ENCODE measurements around the gene TRABD2A. TPM values are rescaled to one million over a fixed set of nuclear protein-coding genes. Genes with fewer than 3 reads are reported as not detected.

Gene TRABD2A
- total and polyA plus RNA-seq, 3 experiments from 2014 or later = 20.3 to 36.6 (median 20.8) TPM

GRCh38 chr2:84902526-84902925 lies 21.6 kb upstream of the TRABD2A start:
- ChIA-PET CTCF (interaction anchor here (1.0 to 7.6 kb wide), 4 partner anchors 21 to 57 kb away, joined by 3 to 59 read pairs (median 20); partner anchors contain the start of gene TRABD2A), POLR2A (interaction anchor here (0.5 to 1.9 kb wide), 3 partner anchors 12 to 24 kb away, joined by 4 to 6 read pairs (median 5); no protein-coding TSS in a partner anchor)
- H3K27me3 ChIP-seq (ENCODE audit: insufficient read depth, low read length, poor library complexity, severe bottlenecking) = no peaks in the 10 kb centered on the region
- Mint-ChIP-seq H3K27me3 (peaks cover 0 to 5% of the 10 kb centered on the region in 2 donors), H3K9me3 (peaks cover 0 to 4% (median under 1%) of the 10 kb centered on the region in 5 donors), H3K36me3 (peaks cover 6 to 17% (median 13%) of the 10 kb centered on the region in 3 donors), H3K4me3 (peak overlapping the region in 2 of 7 donors; percentile 24 to 68), H3K4me1 (peaks cover 44 to 61% (median 58%) of the 10 kb centered on the region in 3 donors), H3K27ac (peak overlapping the region in 4 of 8 donors; percentile 36 to 96 (median 50))
- H3K4me1 ChIP-seq (ENCODE audit: insufficient read depth, low read length) = peaks cover 36% of the 10 kb centered on the region
- no peak for DNase-seq
- no peaks in the 10 kb centered on the region for H3K9me3 ChIP-seq (ENCODE audit: low read length)
- H3K4me3 ChIP-seq (ENCODE audit: low read length) = no peak overlapping the region
- no peaks in the 10 kb centered on the region for H3K36me3 ChIP-seq (ENCODE audit: insufficient read depth, low read length)
- no peak overlapping the region for H3K27ac ChIP-seq (ENCODE audit: low read depth, low read length)

- peaks cover 0 to 4% of the 10 kb centered on the region in 2 donors for H3K27me3 Mint-ChIP-seq
- peak overlapping the region in 1 of 7 donors; percentile 68 for H3K4me3 Mint-ChIP-seq
- Histone ChIP-seq H3K4me3 (ENCODE audit: low read length) (no peak overlapping the region), H3K36me3 (ENCODE audit: insufficient read depth, low read length) (no peaks in the 10 kb centered on the region), H3K27me3 (ENCODE audit: insufficient read depth, low read length, poor library complexity, severe bottlenecking) (no peaks in the 10 kb centered on the region), H3K9me3 (ENCODE audit: low read length) (no peaks in the 10 kb centered on the region), H3K27ac (ENCODE audit: low read depth, low read length) (no peak overlapping the region), H3K4me1 (ENCODE audit: insufficient read depth, low read length) (peaks cover 40% of the 10 kb centered on the region)
- peaks cover 0 to 11% (median 5%) of the 10 kb centered on the region in 3 donors for H3K36me3 Mint-ChIP-seq
- H3K27ac Mint-ChIP-seq = peak overlapping the region in 4 of 8 donors; percentile 29 to 86 (median 58)
- DNase-seq = no peak
- POLR2A ChIA-PET = interaction anchor here (1.9 kb wide), 1 partner anchor 12 kb away, joined by 6 read pairs; no protein-coding TSS in a partner anchor
- H3K4me1 Mint-ChIP-seq = peaks cover 41 to 59% (median 56%) of the 10 kb centered on the region in 3 donors
- CTCF ChIA-PET = interaction anchor here (0.9 to 7.6 kb wide), 5 partner anchors 11 to 56 kb away, joined by 3 to 59 read pairs (median 4); partner anchors contain the start of gene TRABD2A
- H3K9me3 Mint-ChIP-seq = no peaks in the 10 kb centered on the region
These were observed 20.8 kb upstream of the TRABD2A start for GRCh38 chr2:84901593-84902120.

DNA sequence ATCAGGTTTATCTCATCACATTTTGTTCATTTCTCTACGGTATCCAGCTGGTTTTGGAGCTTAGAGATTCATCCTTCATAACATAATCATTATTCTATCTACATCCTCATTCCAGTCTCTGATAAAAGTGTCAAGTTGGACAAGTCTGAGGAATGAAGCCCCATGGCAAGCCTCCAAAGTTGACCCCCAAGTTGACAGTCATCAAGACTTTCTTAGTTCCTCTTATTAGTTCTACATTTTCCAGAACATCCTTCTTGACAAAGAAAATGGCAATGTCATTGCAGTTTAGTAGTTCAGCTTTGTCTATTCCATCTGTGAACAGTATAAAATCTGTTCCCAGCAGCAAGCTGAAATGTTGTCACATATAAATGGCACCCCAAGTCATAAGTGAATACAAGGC lies 20.1 kb upstream of the TRABD2A start:
- peaks cover 0 to 4% (median 0%) of the 10 kb centered on the region in 3 donors for H3K36me3 Mint-ChIP-seq
- H3K36me3 ChIP-seq (ENCODE audit: insufficient read depth, low read length) = no peaks in the 10 kb centered on the region
- H3K27ac Mint-ChIP-seq = peak overlapping the region in 3 of 8 donors; percentile 0 to 25 (median 15)
- POLR2A ChIA-PET = no interaction called here
- no peak overlapping the region for H3K4me3 Mint-ChIP-seq
- H3K27me3 Mint-ChIP-seq = peaks cover 0 to 4% of the 10 kb centered on the region in 2 donors
- no peak for DNase-seq
- no peaks in the 10 kb centered on the region for H3K9me3 Mint-ChIP-seq
- H3K4me3 ChIP-seq (ENCODE audit: low read length) = no peak overlapping the region
- H3K4me1 Mint-ChIP-seq = peaks cover 45 to 63% (median 62%) of the 10 kb centered on the region in 3 donors
- H3K9me3 ChIP-seq (ENCODE audit: low read length) = no peaks in the 10 kb centered on the region
- no peak overlapping the region for H3K27ac ChIP-seq (ENCODE audit: low read depth, low read length)
- no peaks in the 10 kb centered on the region for H3K27me3 ChIP-seq (ENCODE audit: insufficient read depth, low read length, poor library complexity, severe bottlenecking)
- H3K4me1 ChIP-seq (ENCODE audit: insufficient read depth, low read length) = peaks cover 41% of the 10 kb centered on the region
- CTCF ChIA-PET = interaction anchor here (0.9 to 4.6 kb wide), 3 partner anchors 10 to 25 kb away, joined by 3 to 36 read pairs (median 26); partner anchors contain the start of gene TRABD2A

DNA sequence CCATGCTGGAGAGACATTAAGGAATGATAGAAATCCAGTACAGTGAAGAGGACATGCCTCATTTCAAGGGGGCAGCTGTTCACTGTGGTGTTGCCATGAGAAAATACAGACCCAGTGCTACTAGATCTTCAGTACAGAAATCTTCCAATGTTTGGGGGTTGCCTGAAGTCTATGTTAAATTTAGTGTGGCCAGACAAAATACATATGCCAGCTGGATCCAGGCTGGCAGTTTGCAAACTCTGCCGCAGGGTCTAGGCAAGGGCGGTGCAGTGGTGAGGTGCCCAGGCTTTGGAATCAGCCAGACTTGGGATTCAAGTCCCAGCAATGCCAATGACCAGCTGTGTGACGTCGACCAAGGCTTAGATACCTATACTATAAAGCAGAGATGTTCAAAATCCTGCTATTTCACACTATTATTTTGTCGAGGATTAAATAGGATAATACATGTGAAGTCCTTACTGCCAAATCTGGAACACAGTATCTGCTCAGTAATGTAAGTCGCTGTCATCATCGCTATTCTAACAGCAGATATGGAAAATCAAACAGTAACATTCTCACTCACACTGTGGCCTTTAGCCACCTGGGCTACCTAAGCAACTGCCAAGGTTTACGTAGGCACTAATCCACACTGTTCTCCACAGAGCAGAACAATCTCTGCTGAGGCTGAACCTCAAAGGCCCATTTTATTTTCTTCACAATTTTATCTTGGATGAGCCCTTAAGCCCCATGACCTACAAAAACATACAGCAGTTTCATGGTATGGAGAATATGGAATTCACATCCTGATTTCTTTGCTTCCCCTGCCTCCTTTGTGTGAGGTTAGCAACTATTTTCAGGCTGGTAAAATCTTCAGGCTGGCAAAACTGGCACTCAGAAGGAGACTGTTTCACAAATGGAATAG lies 18.7 kb upstream of the TRABD2A start:
- Mint-ChIP-seq H3K36me3 (no peaks in the 10 kb centered on the region), H3K4me3 (no peak overlapping the region), H3K27ac (peak overlapping the region in 7 of 8 donors; percentile 45 to 89 (median 59)), H3K4me1 (peaks cover 54 to 72% (median 70%) of the 10 kb centered on the region in 3 donors), H3K9me3 (no peaks in the 10 kb centered on the region), H3K27me3 (peaks cover 0 to 4% of the 10 kb centered on the region in 2 donors)
- Histone ChIP-seq H3K4me3 (ENCODE audit: low read length) (no peak overlapping the region), H3K27me3 (ENCODE audit: insufficient read depth, low read length, poor library complexity, severe bottlenecking) (no peaks in the 10 kb centered on the region), H3K4me1 (ENCODE audit: insufficient read depth, low read length) (peaks cover 52% of the 10 kb centered on the region), H3K27ac (ENCODE audit: low read depth, low read length) (no peak overlapping the region), H3K36me3 (ENCODE audit: insufficient read depth, low read length) (no peaks in the 10 kb centered on the region), H3K9me3 (ENCODE audit: low read length) (no peaks in the 10 kb centered on the region)
- ChIA-PET POLR2A (interaction anchor here (2.3 kb wide), 1 partner anchor 26 kb away, joined by 7 read pairs; no protein-coding TSS in a partner anchor), CTCF (interaction anchor here (0.7 to 4.4 kb wide), 5 partner anchors 10 to 27 kb away, joined by 3 to 26 read pairs (median 10); partner anchors contain the start of gene TRABD2A)
- no peak for DNase-seq

GRCh38 chr2:84897773-84898172 lies 16.9 kb upstream of the TRABD2A start:
- no peak for DNase-seq
- H3K36me3 Mint-ChIP-seq = no peaks in the 10 kb centered on the region
- ChIA-PET CTCF (interaction anchor here (0.6 to 4.4 kb wide), 8 partner anchors 8 to 157 kb away, joined by 3 to 26 read pairs (median 7); partner anchors contain the start of gene TRABD2A), POLR2A (interaction anchor here (0.6 to 2.3 kb wide), 7 partner anchors 9 to 157 kb away, joined by 3 to 8 read pairs (median 3); partner anchors contain the start of gene TRABD2A)
- peaks cover 52 to 68% (median 65%) of the 10 kb centered on the region in 3 donors for H3K4me1 Mint-ChIP-seq
- Histone ChIP-seq H3K4me3 (ENCODE audit: low read length) (no peak overlapping the region), H3K27me3 (ENCODE audit: insufficient read depth, low read length, poor library complexity, severe bottlenecking) (no peaks in the 10 kb centered on the region), H3K27ac (ENCODE audit: low read depth, low read length) (no peak overlapping the region), H3K9me3 (ENCODE audit: low read length) (no peaks in the 10 kb centered on the region), H3K36me3 (ENCODE audit: insufficient read depth, low read length) (no peaks in the 10 kb centered on the region), H3K4me1 (ENCODE audit: insufficient read depth, low read length) (peaks cover 53% of the 10 kb centered on the region)
- peak overlapping the region in 4 of 7 donors; percentile 2 to 70 (median 25) for H3K4me3 Mint-ChIP-seq
- H3K27me3 Mint-ChIP-seq = no peaks in the 10 kb centered on the region
- H3K9me3 Mint-ChIP-seq = no peaks in the 10 kb centered on the region
- H3K27ac Mint-ChIP-seq = peak overlapping the region; percentile 83 to 96 (median 92)

DNA sequence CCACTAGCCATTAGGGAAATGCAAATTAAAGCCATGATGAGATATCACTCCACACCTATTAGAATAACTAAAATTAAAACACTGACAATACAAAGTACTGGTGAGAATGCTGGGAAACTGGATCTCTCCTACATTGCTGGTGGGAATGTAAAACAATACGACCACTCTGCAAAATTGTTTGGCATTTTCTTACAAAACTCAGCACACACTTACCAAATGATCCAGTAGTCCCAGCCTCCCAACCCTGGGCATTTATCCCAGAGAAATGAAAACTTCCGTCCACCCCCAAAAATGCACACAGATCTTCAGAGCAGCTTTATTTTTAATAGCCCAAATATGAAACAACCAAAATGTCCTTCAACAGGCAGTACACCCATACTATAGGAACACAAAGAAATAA lies 15.7 kb upstream of the TRABD2A start:
- H3K27me3 ChIP-seq (ENCODE audit: insufficient read depth, low read length, poor library complexity, severe bottlenecking) = no peaks in the 10 kb centered on the region
- H3K27ac ChIP-seq (ENCODE audit: low read depth, low read length) = no peak overlapping the region
- no peaks in the 10 kb centered on the region for H3K9me3 Mint-ChIP-seq
- no peaks in the 10 kb centered on the region for H3K9me3 ChIP-seq (ENCODE audit: low read length)
- no peaks in the 10 kb centered on the region for H3K36me3 ChIP-seq (ENCODE audit: insufficient read depth, low read length)
- H3K4me1 ChIP-seq (ENCODE audit: insufficient read depth, low read length) = peaks cover 53% of the 10 kb centered on the region
- ChIA-PET CTCF (interaction anchor here (3.7 to 4.4 kb wide), 2 partner anchors 15 to 29 kb away, joined by 24 to 26 read pairs; partner anchors contain the start of gene TRABD2A), POLR2A (interaction anchor here (2.1 kb wide), 1 partner anchor 10 kb away, joined by 8 read pairs; no protein-coding TSS in a partner anchor)
- H3K27me3 Mint-ChIP-seq = no peaks in the 10 kb centered on the region
- H3K27ac Mint-ChIP-seq = peak overlapping the region in 4 of 8 donors; percentile 0 to 17 (median 12)
- no peaks in the 10 kb centered on the region for H3K36me3 Mint-ChIP-seq
- DNase-seq = no peak
- H3K4me1 Mint-ChIP-seq = peaks cover 47 to 63% (median 60%) of the 10 kb centered on the region in 3 donors
- H3K4me3 Mint-ChIP-seq = no peak overlapping the region
- H3K4me3 ChIP-seq (ENCODE audit: low read length) = no peak overlapping the region

GRCh38 chr2:84894758-84895520 lies 14.1 kb upstream of the TRABD2A start:
- H3K36me3 ChIP-seq (ENCODE audit: insufficient read depth, low read length) = no peaks in the 10 kb centered on the region
- ChIA-PET CTCF (interaction anchor here (1.1 to 3.7 kb wide), 3 partner anchors 11 to 31 kb away, joined by 3 to 24 read pairs (median 21); no protein-coding TSS in a partner anchor), POLR2A (interaction anchor here (1.1 to 1.7 kb wide), 4 partner anchors 11 to 14 kb away, joined by 4 to 6 read pairs (median 5); partner anchors contain the start of gene TRABD2A)
- H3K4me3 ChIP-seq (ENCODE audit: low read length) = peak overlapping the region; percentile 7
- peak in 1 of 5 donors; percentile 54 for DNase-seq
- peaks cover 53% of the 10 kb centered on the region for H3K4me1 ChIP-seq (ENCODE audit: insufficient read depth, low read length)
- H3K27ac ChIP-seq (ENCODE audit: low read depth, low read length) = no peak overlapping the region
- Mint-ChIP-seq H3K36me3 (no peaks in the 10 kb centered on the region), H3K27me3 (no peaks in the 10 kb centered on the region), H3K27ac (peak overlapping the region; percentile 12 to 98 (median 85)), H3K4me3 (peak overlapping the region in 6 of 7 donors; percentile 32 to 74 (median 34)), H3K4me1 (peaks cover 48 to 70% (median 61%) of the 10 kb centered on the region in 3 donors), H3K9me3 (no peaks in the 10 kb centered on the region)
- no peaks in the 10 kb centered on the region for H3K9me3 ChIP-seq (ENCODE audit: low read length)
- H3K27me3 ChIP-seq (ENCODE audit: insufficient read depth, low read length, poor library complexity, severe bottlenecking) = no peaks in the 10 kb centered on the region
